ENCODE data around the gene TRAM2.

GRCh38 chr6:52511163-52511562 lies 65.7 kb downstream of the TRAM2 start:
- TF ChIP-seq CTCF (conservative IDR thresholded peaks at IDR 0.05; ENCODE audit: low read depth, low read length) = no peak
- TF ChIP-seq MXI1 (IDR thresholded peaks at IDR 0.05; ENCODE audit: borderline replicate concordance, low read depth, low read length) = no peak
- no peak for TF ChIP-seq POLR2A (IDR thresholded peaks at IDR 0.05; ENCODE audit: low read depth, low read length)
- TF ChIP-seq ELK1 (IDR thresholded peaks at IDR 0.05; ENCODE audit: borderline replicate concordance, low read depth, low read length) = no peak
- TF ChIP-seq MAFK (IDR thresholded peaks at IDR 0.05; ENCODE audit: low read depth, low read length) = no peak
- no peak for TF ChIP-seq SMC3 (IDR thresholded peaks at IDR 0.05; ENCODE audit: low read depth, low read length)
- no peak for TF ChIP-seq CEBPB (IDR thresholded peaks at IDR 0.05; ENCODE audit: low read depth, low read length)
- no peak for TF ChIP-seq RAD21 (IDR thresholded peaks at IDR 0.05; ENCODE audit: low read length)
- no peak for TF ChIP-seq RFX5 (IDR thresholded peaks at IDR 0.05; ENCODE audit: low read depth, low read length)
- TF ChIP-seq RCOR1 (IDR thresholded peaks at IDR 0.05; ENCODE audit: insufficient replicate concordance, low read length) = no peak
- no peak for TF ChIP-seq FOS (IDR thresholded peaks at IDR 0.05; ENCODE audit: low read depth, low read length)

Measured in IMR-90 (cell line).